Uterus (tissue), 4 donors: ENCODE results near the gene CPPED1. TPM values are rescaled to one million over a fixed set of nuclear protein-coding genes. Genes with fewer than 3 reads are reported as not detected.

Experiments
- DNase-seq, 2 donors: peaks; one replicate each; pipeline ENCODE4 v3.0.0-alpha.2; 2019 to 2020
- H3K27ac ChIP-seq, 2 donors: fragments of 200-600 bp; sonication (generic); 1 replicate in 1 of 2; 2 replicates in 1 of 2; pipeline ENCODE4 v1.5.1; 2016 to 2018
- H3K27me3 ChIP-seq, 2 donors: fragments of 200-600 bp; sonication (generic); one replicate each; pipeline ENCODE4 v1.5.1; 2018 to 2019; ENCODE audit warnings: control low read depth in 1 of 2
- H3K36me3 ChIP-seq, 2 donors: fragments of 200-600 bp; sonication (generic); one replicate each; pipeline ENCODE4 v1.5.1; 2019; ENCODE audit warnings: control low read depth in 1 of 2
- H3K4me1 ChIP-seq, 2 donors: fragments of 200-600 bp; sonication (generic); one replicate each; pipeline ENCODE4 v1.5.1; 2018 to 2019; ENCODE audit warnings: control low read depth in 1 of 2
- H3K4me3 ChIP-seq, 2 donors: fragments of 200-600 bp; sonication (generic); 1 replicate in 1 of 2; 2 replicates in 1 of 2; pipeline ENCODE4 v1.5.1; 2018 to 2019; ENCODE audit warnings: mild to moderate bottlenecking in 1 of 2
- H3K9me3 ChIP-seq, 2 donors: fragments of 200-600 bp; sonication (generic); one replicate each; pipeline ENCODE4 v1.5.1; 2019; ENCODE audit warnings: control low read depth in 1 of 2
- CTCF ChIP-seq, 4 experiments: fragments of 200-600 bp in 2 of 4; fragments of 450-650 bp in 2 of 4; sonication (generic) in 2 of 4; IDR thresholded peaks; one replicate each; pipeline ENCODE4 v1.5.1; 2016 to 2019; ENCODE audit warnings: antibody characterized with exemption in 4 of 4, mild to moderate bottlenecking in 2 of 4, moderate library complexity in 1 of 4
- POLR2A ChIP-seq, 2 donors: fragments of 450-650 bp; IDR thresholded peaks; one replicate each; pipeline ENCODE4 v1.6.1; 2016; ENCODE audit warnings: antibody characterized with exemption in 2 of 2, mild to moderate bottlenecking in 1 of 2, moderate library complexity in 1 of 2
- intact Hi-C: fragments of 100-400 bp; cut with DNase I; formaldehyde crosslinking; loops from one replicate; pipeline ENCODE4 v1.15.1; 2023; ENCODE audit warnings: low total_unique reads
- total RNA-seq, 4 donors: library from RNA; depleted of rRNA in 3 of 4; stranded (reverse); fragments of >200 nt in 3 of 4; gene quantifications; one replicate each; pipeline versions ENCODE4 v1.1.0 to v1.2.4, GENCODE V29; 2014 to 2023
- donor health status: DM: yes; HTN: yes; CAD: no.

Gene CPPED1
- total RNA-seq, 4 donors from 2014 or later = 1.5 to 9.2 (median 5.5) TPM

- H3K36me3 ChIP-seq = no peaks in the 10 kb centered on the region
- no peak overlapping the region for H3K4me3 ChIP-seq
- no peaks in the 10 kb centered on the region for H3K9me3 ChIP-seq
- TF ChIP-seq CTCF (IDR thresholded peaks at IDR 0.05) (no peak), POLR2A (IDR thresholded peaks at IDR 0.05) (no peak)
- H3K4me1 ChIP-seq = no peaks in the 10 kb centered on the region
- H3K27me3 ChIP-seq = no peaks in the 10 kb centered on the region
- DNase-seq = no peak
- H3K27ac ChIP-seq = no peak overlapping the region
- intact Hi-C loops = no loop called here
Observed at GRCh38 chr16:12678983-12679382, 124.7 kb downstream of the CPPED1 start.

- no peaks in the 10 kb centered on the region for H3K4me1 ChIP-seq
- H3K9me3 ChIP-seq = no peaks in the 10 kb centered on the region
- DNase-seq = no peak
- H3K36me3 ChIP-seq = no peaks in the 10 kb centered on the region
- H3K27me3 ChIP-seq = no peaks in the 10 kb centered on the region
- no peak overlapping the region for H3K27ac ChIP-seq
- TF ChIP-seq CTCF (IDR thresholded peaks at IDR 0.05) = no peak
- no peak for TF ChIP-seq POLR2A (IDR thresholded peaks at IDR 0.05)
- intact Hi-C loops = no loop called here
- H3K4me3 ChIP-seq = no peak overlapping the region
Observed at GRCh38 chr16:12677502-12677901, 126.2 kb downstream of the CPPED1 start.

- H3K27me3 ChIP-seq = no peaks in the 10 kb centered on the region
- no peaks in the 10 kb centered on the region for H3K4me1 ChIP-seq
- TF ChIP-seq POLR2A (IDR thresholded peaks at IDR 0.05) = no peak
- no peak for TF ChIP-seq CTCF (IDR thresholded peaks at IDR 0.05)
- no peak overlapping the region for H3K4me3 ChIP-seq
- intact Hi-C loops = no loop called here
- H3K36me3 ChIP-seq = no peaks in the 10 kb centered on the region
- no peaks in the 10 kb centered on the region for H3K9me3 ChIP-seq
- H3K27ac ChIP-seq = no peak overlapping the region
- DNase-seq = no peak
Observed at GRCh38 chr16:12675852-12676251, 127.8 kb downstream of the CPPED1 start.

- no peaks in the 10 kb centered on the region for H3K27me3 ChIP-seq
- H3K36me3 ChIP-seq = no peaks in the 10 kb centered on the region
- H3K4me3 ChIP-seq = no peak overlapping the region
- intact Hi-C loops = no loop called here
- H3K4me1 ChIP-seq = no peaks in the 10 kb centered on the region
- no peak for TF ChIP-seq CTCF (IDR thresholded peaks at IDR 0.05)
- no peak for TF ChIP-seq POLR2A (IDR thresholded peaks at IDR 0.05)
- no peak for DNase-seq
- H3K9me3 ChIP-seq = no peaks in the 10 kb centered on the region
- H3K27ac ChIP-seq = no peak overlapping the region
Observed at GRCh38 chr16:12675046-12675445, 128.6 kb downstream of the CPPED1 start.

- no peak overlapping the region for H3K27ac ChIP-seq
- intact Hi-C loops = no loop called here
- no peaks in the 10 kb centered on the region for H3K9me3 ChIP-seq
- H3K4me3 ChIP-seq = no peak overlapping the region
- no peaks in the 10 kb centered on the region for H3K36me3 ChIP-seq
- no peak for TF ChIP-seq CTCF (IDR thresholded peaks at IDR 0.05)
- no peak for TF ChIP-seq POLR2A (IDR thresholded peaks at IDR 0.05)
- no peaks in the 10 kb centered on the region for H3K27me3 ChIP-seq
- no peaks in the 10 kb centered on the region for H3K4me1 ChIP-seq
- DNase-seq = no peak
Observed at GRCh38 chr16:12674524-12674923, 129.2 kb downstream of the CPPED1 start.
